IPS-15b (cell line): ENCODE data around the gene PTX4.

Experiments
- H3K27me3 ChIP-seq: one replicate; pipeline ENCODE4 v1.6.1; 2013; ENCODE audit warnings: low read length; ENCODE audit not compliant: control insufficient read depth, insufficient read depth
- H3K36me3 ChIP-seq: one replicate; pipeline ENCODE4 v1.6.1; 2013; ENCODE audit warnings: low read length; ENCODE audit not compliant: control insufficient read depth, insufficient read depth
- H3K4me1 ChIP-seq: one replicate; pipeline ENCODE4 v1.6.1; 2013; ENCODE audit warnings: mild to moderate bottlenecking, low read length; ENCODE audit not compliant: control insufficient read depth, insufficient read depth
- H3K4me3 ChIP-seq: one replicate; pipeline ENCODE4 v1.5.1; 2013; ENCODE audit warnings: low read depth, low read length
- H3K9ac ChIP-seq: one replicate; pipeline ENCODE4 v1.6.1; 2013; ENCODE audit warnings: low read depth, mild to moderate bottlenecking, low read length
- H3K9me3 ChIP-seq: one replicate; pipeline ENCODE4 v1.6.1; 2013; ENCODE audit warnings: mild to moderate bottlenecking, low read length; ENCODE audit not compliant: control insufficient read depth, insufficient read depth

Gene PTX4

GRCh38 chr16:1459967-1460366 is 28.8 kb downstream of the PTX4 start:
- Histone ChIP-seq H3K27me3 (no peaks in the 10 kb centered on the region), H3K9me3 (no peaks in the 10 kb centered on the region), H3K4me1 (no peaks in the 10 kb centered on the region), H3K4me3 (no peak overlapping the region), H3K9ac (no peak overlapping the region), H3K36me3 (peaks cover 35% of the 10 kb centered on the region)

- peaks cover 37% of the 10 kb centered on the region for H3K36me3 ChIP-seq
- no peaks in the 10 kb centered on the region for H3K4me1 ChIP-seq
- H3K9ac ChIP-seq: no peak overlapping the region
Measured at GRCh38 chr16:1458977-1459341, 29.8 kb downstream of the PTX4 start.

GRCh38 chr16:1458336-1458976 is 30.3 kb downstream of the PTX4 start:
- H3K36me3 ChIP-seq: peaks cover 40% of the 10 kb centered on the region
- no peak overlapping the region for H3K9ac ChIP-seq

More at GRCh38 chr16:1458977-1459341, 29.8 kb downstream of the PTX4 start:
- Histone ChIP-seq H3K9me3 (no peaks in the 10 kb centered on the region), H3K4me3 (no peak overlapping the region), H3K27me3 (no peaks in the 10 kb centered on the region)

GRCh38 chr16:1457489-1458245 is 31.1 kb downstream of the PTX4 start:
- no peak overlapping the region for H3K9ac ChIP-seq
- no peaks in the 10 kb centered on the region for H3K4me1 ChIP-seq
- no peaks in the 10 kb centered on the region for H3K9me3 ChIP-seq
- no peak overlapping the region for H3K4me3 ChIP-seq
- no peaks in the 10 kb centered on the region for H3K27me3 ChIP-seq
- H3K36me3 ChIP-seq: peaks cover 43% of the 10 kb centered on the region

More at GRCh38 chr16:1458336-1458976, 30.3 kb downstream of the PTX4 start:
- Histone ChIP-seq H3K4me1 (no peaks in the 10 kb centered on the region), H3K4me3 (no peak overlapping the region), H3K27me3 (no peaks in the 10 kb centered on the region), H3K9me3 (no peaks in the 10 kb centered on the region)

GRCh38 chr16:1456951-1457350 is 31.8 kb downstream of the PTX4 start:
- Histone ChIP-seq H3K9ac (no peak overlapping the region), H3K27me3 (no peaks in the 10 kb centered on the region), H3K4me3 (no peak overlapping the region), H3K36me3 (peaks cover 50% of the 10 kb centered on the region), H3K4me1 (no peaks in the 10 kb centered on the region), H3K9me3 (no peaks in the 10 kb centered on the region)

- Histone ChIP-seq H3K36me3 (peaks cover 51% of the 10 kb centered on the region), H3K27me3 (no peaks in the 10 kb centered on the region)
Measured at GRCh38 chr16:1455190-1456171, 33.3 kb downstream of the PTX4 start.

GRCh38 chr16:1454561-1454960 is 34.2 kb downstream of the PTX4 start:
- H3K9me3 ChIP-seq: no peaks in the 10 kb centered on the region
- H3K4me1 ChIP-seq: no peaks in the 10 kb centered on the region
- peaks cover 51% of the 10 kb centered on the region for H3K36me3 ChIP-seq
- no peak overlapping the region for H3K9ac ChIP-seq
- H3K4me3 ChIP-seq: no peak overlapping the region
- no peaks in the 10 kb centered on the region for H3K27me3 ChIP-seq

More at GRCh38 chr16:1455190-1456171, 33.3 kb downstream of the PTX4 start:
- H3K9ac ChIP-seq: no peak overlapping the region
- no peaks in the 10 kb centered on the region for H3K9me3 ChIP-seq
- H3K4me1 ChIP-seq: no peaks in the 10 kb centered on the region
- no peak overlapping the region for H3K4me3 ChIP-seq

- Histone ChIP-seq H3K4me3 (no peak overlapping the region), H3K27me3 (no peaks in the 10 kb centered on the region), H3K36me3 (peaks cover 46% of the 10 kb centered on the region), H3K9ac (no peak overlapping the region), H3K4me1 (no peaks in the 10 kb centered on the region), H3K9me3 (no peaks in the 10 kb centered on the region)
Measured at GRCh38 chr16:1453316-1453715, 35.4 kb downstream of the PTX4 start.

- no peaks in the 10 kb centered on the region for H3K4me1 ChIP-seq
- no peak overlapping the region for H3K9ac ChIP-seq
- no peaks in the 10 kb centered on the region for H3K27me3 ChIP-seq
- no peaks in the 10 kb centered on the region for H3K9me3 ChIP-seq
- no peak overlapping the region for H3K4me3 ChIP-seq
- peaks cover 51% of the 10 kb centered on the region for H3K36me3 ChIP-seq
Measured at GRCh38 chr16:1452530-1452929, 36.2 kb downstream of the PTX4 start.

- H3K9me3 ChIP-seq: no peaks in the 10 kb centered on the region
- peaks cover 55% of the 10 kb centered on the region for H3K36me3 ChIP-seq
- no peak overlapping the region for H3K9ac ChIP-seq
- no peaks in the 10 kb centered on the region for H3K4me1 ChIP-seq
- no peak overlapping the region for H3K4me3 ChIP-seq
- no peaks in the 10 kb centered on the region for H3K27me3 ChIP-seq
Measured at GRCh38 chr16:1451702-1452392, 36.9 kb downstream of the PTX4 start.

- H3K4me1 ChIP-seq: no peaks in the 10 kb centered on the region
- no peaks in the 10 kb centered on the region for H3K9me3 ChIP-seq
- H3K27me3 ChIP-seq: no peaks in the 10 kb centered on the region
- peaks cover 58% of the 10 kb centered on the region for H3K36me3 ChIP-seq
- H3K4me3 ChIP-seq: no peak overlapping the region
- H3K9ac ChIP-seq: no peak overlapping the region
Measured at GRCh38 chr16:1450841-1451240, 37.9 kb downstream of the PTX4 start.
